Measurements from ENCODE around the gene PGAM1. TPM values are rescaled to one million over a fixed set of nuclear protein-coding genes. Genes with fewer than 3 reads are reported as not detected.

Gene PGAM1
- total RNA-seq, 1 experiment from 2014 or later, result 412 TPM

DNA sequence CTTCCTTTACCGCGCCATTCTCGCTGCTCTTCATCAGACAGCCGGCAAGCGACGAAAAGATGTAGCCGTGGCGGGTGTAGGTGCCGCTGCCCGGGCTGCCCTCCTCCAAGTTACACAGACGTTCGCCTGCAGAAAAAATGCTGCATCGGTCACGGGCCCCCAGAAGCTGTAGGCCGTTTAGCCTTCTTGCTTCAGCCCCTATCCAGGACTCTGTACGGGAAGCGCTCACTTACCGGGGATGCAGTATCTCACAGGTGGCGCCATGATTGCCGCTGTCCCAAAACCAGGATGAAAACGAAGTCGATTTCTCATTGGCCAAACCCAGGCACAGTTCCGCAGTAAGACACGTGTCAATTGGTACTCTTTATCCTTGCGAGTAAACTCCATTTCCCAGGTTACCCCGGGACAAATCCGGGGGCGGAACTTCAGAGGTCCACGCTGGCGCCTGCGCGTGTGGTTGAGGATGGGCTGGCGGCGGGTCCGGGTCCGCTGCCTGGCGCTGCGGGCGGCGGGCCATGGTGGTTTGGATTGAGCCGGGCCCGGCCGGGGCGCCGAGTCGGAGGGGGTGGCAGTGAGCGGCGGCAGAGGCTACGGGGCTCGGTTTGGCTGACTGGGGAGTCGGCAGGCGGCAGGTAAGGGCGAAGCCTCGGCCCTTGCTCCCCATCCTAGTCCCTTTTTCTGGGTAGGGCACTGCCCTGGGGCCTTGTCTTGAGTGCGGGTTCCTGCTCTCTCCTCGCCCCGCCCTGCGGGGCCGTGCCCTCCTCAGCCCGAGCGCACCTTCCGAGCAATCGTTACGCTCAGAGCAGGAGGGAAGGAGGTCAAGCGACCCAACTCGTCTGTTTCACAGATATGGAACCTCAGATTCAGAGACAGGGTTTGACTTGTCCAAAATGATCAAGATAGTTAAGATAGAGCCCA lies 20.0 kb downstream of the PGAM1 start, which contains the start of the genes EXOSC1 and ZDHHC16:
TSS of gene EXOSC1 (minus strand) at position 285 of the 918 bp plus-strand sequence. CDS start at position 264, 21 bp downstream.
TSS of gene ZDHHC16 (plus strand) at position 454 of the 918 bp plus-strand sequence. CDS start 5,501 bp downstream, outside the sequence.
- Histone ChIP-seq H3K4me1 (peaks cover 6% of the 10 kb centered on the region), H3K36me3 (ENCODE audit: control insufficient read depth, insufficient read depth, low read length) (no peaks in the 10 kb centered on the region), H3K9me3 (no peaks in the 10 kb centered on the region), H3K27me3 (replicated peaks; ENCODE audit: control insufficient read depth, insufficient read depth, low read length) (no peaks in the 10 kb centered on the region), H3K4me3 (ENCODE audit: low read depth, low read length) (peak within 1 kb of the TSS; percentile 94)
- Mint-ChIP-seq H3K27me3 (ENCODE audit: insufficient read depth, unreplicated experiment) (no peaks in the 10 kb centered on the region), H3K9me3 (ENCODE audit: unreplicated experiment) (no peaks in the 10 kb centered on the region), H3K27ac (ENCODE audit: unreplicated experiment) (peak within 1 kb of the TSS; percentile 85), H3K36me3 (ENCODE audit: insufficient read depth, unreplicated experiment) (peaks cover 45% of the 10 kb centered on the region), H3K4me3 (ENCODE audit: unreplicated experiment) (peak within 1 kb of the TSS; percentile 94), H3K4me1 (ENCODE audit: low read depth, unreplicated experiment) (no peaks in the 10 kb centered on the region)
- DNase-seq, result peak; percentile 94 to 95
- TSS peak; percentile 71 for BruUV-seq (replicated peaks)
- ChIA-PET CTCF (no interaction called here), POLR2A (no interaction called here)
- TF ChIP-seq CTCF (IDR thresholded peaks at IDR 0.05; ENCODE audit: insufficient read depth in 1 of 2, low read depth in 1 of 2, low read length in 1 of 2, severe bottlenecking in 1 of 2, unreplicated experiment in 1 of 2), result peak in 1 of 2 experiments; percentile 31
- intact Hi-C loops (cut with micrococcal nuclease; ENCODE audit: unreplicated experiment), result loop anchor here (1.0 to 2.0 kb wide), 3 partner anchors 19 to 52 kb away; partner anchors contain the start of genes MMS19 and UBTD1

DNA sequence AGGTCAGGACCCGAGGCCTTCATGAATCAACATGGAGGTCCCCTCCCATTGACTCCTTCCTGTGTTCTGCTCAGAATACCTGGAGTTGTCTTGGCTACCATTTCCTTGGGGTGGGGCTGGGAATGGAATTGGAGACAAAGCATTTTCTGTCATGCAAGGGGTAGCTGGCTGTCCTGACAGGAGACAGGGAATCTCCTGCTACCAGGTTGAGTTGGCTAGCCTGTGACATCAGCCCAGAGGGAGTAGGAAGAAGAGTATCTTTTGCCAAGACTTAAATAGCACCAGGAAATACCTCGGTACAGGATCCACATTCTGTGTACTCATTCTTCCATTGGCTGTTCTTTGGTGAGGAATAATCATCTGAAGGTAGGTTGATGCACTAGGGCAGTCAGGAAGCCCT lies 24.8 kb downstream of the PGAM1 start:
- H3K4me1 ChIP-seq, result peaks cover 6% of the 10 kb centered on the region
- H3K4me3 ChIP-seq (ENCODE audit: low read depth, low read length), result no peak overlapping the region
- peaks cover 2% of the 10 kb centered on the region; the same call in 1 of the 2 replicates for H3K36me3 ChIP-seq (ENCODE audit: control insufficient read depth, insufficient read depth, low read length)
- H3K9me3 ChIP-seq, result no peaks in the 10 kb centered on the region
- intact Hi-C loops (cut with micrococcal nuclease; ENCODE audit: unreplicated experiment), result no loop called here
- Mint-ChIP-seq H3K4me3 (ENCODE audit: unreplicated experiment) (no peak overlapping the region), H3K4me1 (ENCODE audit: low read depth, unreplicated experiment) (no peaks in the 10 kb centered on the region), H3K36me3 (ENCODE audit: insufficient read depth, unreplicated experiment) (peaks cover 54% of the 10 kb centered on the region), H3K9me3 (ENCODE audit: unreplicated experiment) (no peaks in the 10 kb centered on the region), H3K27me3 (ENCODE audit: insufficient read depth, unreplicated experiment) (no peaks in the 10 kb centered on the region), H3K27ac (ENCODE audit: unreplicated experiment) (no peak overlapping the region)
- BruUV-seq (replicated peaks), result no TSS peak
- H3K27me3 ChIP-seq (replicated peaks; ENCODE audit: control insufficient read depth, insufficient read depth, low read length), result no peaks in the 10 kb centered on the region
- no peak for DNase-seq
- ChIA-PET CTCF (no interaction called here), POLR2A (no interaction called here)
- TF ChIP-seq CTCF (IDR thresholded peaks at IDR 0.05; ENCODE audit: insufficient read depth in 1 of 2, low read depth in 1 of 2, low read length in 1 of 2, severe bottlenecking in 1 of 2, unreplicated experiment in 1 of 2), result no peak

DNA sequence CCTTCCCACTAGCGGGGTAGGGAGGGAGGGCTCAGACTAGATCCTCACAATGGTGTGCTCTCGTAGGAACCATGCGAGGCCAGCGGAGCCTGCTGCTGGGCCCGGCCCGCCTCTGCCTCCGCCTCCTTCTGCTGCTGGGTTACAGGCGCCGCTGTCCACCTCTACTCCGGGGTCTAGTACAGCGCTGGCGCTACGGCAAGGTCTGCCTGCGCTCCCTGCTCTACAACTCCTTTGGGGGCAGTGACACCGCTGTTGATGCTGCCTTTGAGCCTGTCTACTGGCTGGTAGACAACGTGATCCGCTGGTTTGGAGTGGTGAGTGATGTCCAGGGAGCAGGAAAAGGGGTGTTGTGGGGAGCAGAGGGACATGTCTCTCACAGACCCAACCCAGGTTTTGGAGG lies 25.6 kb downstream of the PGAM1 start:
- peaks cover 52% of the 10 kb centered on the region for H3K36me3 Mint-ChIP-seq (ENCODE audit: insufficient read depth, unreplicated experiment)

More for the DNA sequence above, 25.6 kb downstream of the PGAM1 start:
- no peaks in the 10 kb centered on the region for H3K27me3 Mint-ChIP-seq (ENCODE audit: insufficient read depth, unreplicated experiment)
- TF ChIP-seq CTCF (IDR thresholded peaks at IDR 0.05; ENCODE audit: insufficient read depth in 1 of 2, low read depth in 1 of 2, low read length in 1 of 2, severe bottlenecking in 1 of 2, unreplicated experiment in 1 of 2), result no peak
- no peak for DNase-seq
- no peaks in the 10 kb centered on the region for H3K27me3 ChIP-seq (replicated peaks; ENCODE audit: control insufficient read depth, insufficient read depth, low read length)
- ChIA-PET POLR2A (interaction anchor here (0.7 kb wide), 1 partner anchor 17 kb away, joined by 3 read pairs; no protein-coding TSS in a partner anchor), CTCF (no interaction called here)
- no peak overlapping the region for H3K4me3 ChIP-seq (ENCODE audit: low read depth, low read length)
- no peaks in the 10 kb centered on the region for H3K9me3 ChIP-seq
- BruUV-seq (replicated peaks), result no TSS peak
- H3K4me1 Mint-ChIP-seq (ENCODE audit: low read depth, unreplicated experiment), result no peaks in the 10 kb centered on the region
- H3K27ac Mint-ChIP-seq (ENCODE audit: unreplicated experiment), result peak overlapping the region; percentile 53
- no peaks in the 10 kb centered on the region for H3K9me3 Mint-ChIP-seq (ENCODE audit: unreplicated experiment)
- H3K4me3 Mint-ChIP-seq (ENCODE audit: unreplicated experiment), result no peak overlapping the region
- peaks cover 2% of the 10 kb centered on the region; the same call in 1 of the 2 replicates for H3K36me3 ChIP-seq (ENCODE audit: control insufficient read depth, insufficient read depth, low read length)
- peaks cover 6% of the 10 kb centered on the region for H3K4me1 ChIP-seq
- intact Hi-C loops (cut with micrococcal nuclease; ENCODE audit: unreplicated experiment), result no loop called here
